Right lobe of liver (tissue), 4 donors: ENCODE results near the gene NKIRAS2.

Experiments
- CTCF ChIP-seq, 4 donors: fragments of 200-600 bp in 3 of 4; fragments of 450-650 bp in 1 of 4; IDR thresholded peaks; one replicate each; pipeline versions ENCODE4 v1.5.1 to v1.8.0; 2016 to 2022; ENCODE audit warnings: antibody characterized with exemption in 4 of 4, mild to moderate bottlenecking in 2 of 4
- POLR2A ChIP-seq: fragments of 450-650 bp; IDR thresholded peaks from one replicate; pipeline ENCODE4 v1.6.1; 2017; ENCODE audit warnings: antibody characterized with exemption, mild to moderate bottlenecking
- donor health status: DM: no; HTN: no; CAD: no.
- donor health status: DM: no; HTN: no; CAD: no.
- donor health status: DM: no; HTN: yes; CAD: no.

GRCh38 chr17:42039794-42040763, 20.2 kb downstream of the NKIRAS2 start:
- TF ChIP-seq CTCF (IDR thresholded peaks at IDR 0.05), result no peak
- TF ChIP-seq POLR2A, result no peak
